Neural progenitor cell (in vitro differentiated cells): Measurements from ENCODE around the gene APLF. TPM values are rescaled to one million over a fixed set of nuclear protein-coding genes. Genes with fewer than 3 reads are reported as not detected.

ENCODE experiments used
- DNase-seq: peaks from one replicate; pipeline ENCODE4 v3.0.0-alpha.2; 2016; ENCODE audit warnings: low spot score
- H2AFZ ChIP-seq: fragments of 200-600 bp; sonication (generic); replicated peaks from 2 replicates; pipeline ENCODE4 v1.6.1; 2016; ENCODE audit warnings: antibody characterized with exemption
- H3F3A ChIP-seq: fragments of 200-600 bp; sonication (generic); 2 replicates; pipeline ENCODE4 v1.6.1; 2016; ENCODE audit warnings: antibody characterized with exemption, low read depth
- H3K27ac ChIP-seq: fragments of 200-600 bp; sonication (generic); 2 replicates; pipeline ENCODE4 v1.5.1; 2016; ENCODE audit warnings: mild to moderate bottlenecking
- H3K27me3 ChIP-seq: fragments of 200-600 bp; sonication (generic); 2 replicates; pipeline ENCODE4 v1.6.1; 2016; ENCODE audit warnings: mild to moderate bottlenecking, moderate library complexity
- H3K36me3 ChIP-seq: fragments of 200-600 bp; sonication (generic); 2 replicates; pipeline ENCODE4 v1.5.1; 2016
- H3K4me1 ChIP-seq: fragments of 200-600 bp; sonication (generic); 2 replicates; pipeline ENCODE4 v1.6.1; 2016; ENCODE audit warnings: mixed run types
- H3K4me2 ChIP-seq: fragments of 200-600 bp; sonication (generic); 2 replicates; pipeline ENCODE4 v1.6.1; 2016
- H3K4me3 ChIP-seq: fragments of 200-600 bp; sonication (generic); 2 replicates; pipeline ENCODE4 v1.5.1; 2016
- H3K79me2 ChIP-seq: fragments of 200-600 bp; sonication (generic); 2 replicates; pipeline ENCODE4 v1.6.1; 2016; ENCODE audit warnings: low read depth
- H3K9ac ChIP-seq: fragments of 200-600 bp; sonication (generic); 2 replicates; pipeline ENCODE4 v1.6.1; 2016
- H3K9me3 ChIP-seq: fragments of 200-600 bp; sonication (generic); 2 replicates; pipeline ENCODE4 v1.5.1; 2016; ENCODE audit warnings: low read depth
- H4K20me1 ChIP-seq: fragments of 200-600 bp; sonication (generic); 2 replicates; pipeline ENCODE4 v1.6.1; 2016; ENCODE audit warnings: low read depth
- H3K27ac Mint-ChIP-seq: 3 replicates; pipeline ENCODE4 v1.8.0; 2021; ENCODE audit warnings: mixed read lengths
- H3K27me3 Mint-ChIP-seq: 2 replicates; pipeline ENCODE4 v1.8.0; 2022; ENCODE audit warnings: low read depth, mild to moderate bottlenecking, inconsistent platforms, moderate library complexity, mixed read lengths; ENCODE audit not compliant: insufficient read depth
- H3K36me3 Mint-ChIP-seq: 3 replicates; pipeline ENCODE4 v1.8.0; 2021; ENCODE audit warnings: mixed read lengths
- H3K4me1 Mint-ChIP-seq: 3 replicates; pipeline ENCODE4 v1.8.0; 2021; ENCODE audit warnings: mixed read lengths
- H3K4me3 Mint-ChIP-seq: 3 replicates; pipeline ENCODE4 v1.8.0; 2021; ENCODE audit warnings: mild to moderate bottlenecking, moderate library complexity, mixed read lengths
- H3K9me3 Mint-ChIP-seq: 3 replicates; pipeline ENCODE4 v1.8.0; 2020; ENCODE audit warnings: mixed read lengths
- EZH2 ChIP-seq: fragments of 200-600 bp; sonication (generic); IDR thresholded peaks from 2 replicates; pipeline ENCODE4 v1.6.1; 2017; ENCODE audit warnings: antibody characterized with exemption, mild to moderate bottlenecking, moderate library complexity
- EZH2phosphoT487 ChIP-seq: fragments of 200-600 bp; sonication (generic); IDR thresholded peaks from 2 replicates; pipeline ENCODE4 v1.6.1; 2017; ENCODE audit warnings: antibody characterized with exemption
- total RNA-seq: library from RNA; depleted of rRNA; stranded (reverse); fragments of >200 nt; gene quantifications from 2 replicates; pipeline ENCODE4 v1.2.3, GENCODE V29; 2015; ENCODE audit warnings: low replicate concordance
- TF ChIP-seq, protein P1 (sequence below): fragments of 200-600 bp; sonication (generic); IDR thresholded peaks from 2 replicates; pipeline ENCODE4 v1.5.1; 2017; ENCODE audit warnings: antibody characterized with exemption, mild to moderate bottlenecking

Gene APLF
- total RNA-seq, 1 donor from 2014 or later, result 16.9 TPM

DNA sequence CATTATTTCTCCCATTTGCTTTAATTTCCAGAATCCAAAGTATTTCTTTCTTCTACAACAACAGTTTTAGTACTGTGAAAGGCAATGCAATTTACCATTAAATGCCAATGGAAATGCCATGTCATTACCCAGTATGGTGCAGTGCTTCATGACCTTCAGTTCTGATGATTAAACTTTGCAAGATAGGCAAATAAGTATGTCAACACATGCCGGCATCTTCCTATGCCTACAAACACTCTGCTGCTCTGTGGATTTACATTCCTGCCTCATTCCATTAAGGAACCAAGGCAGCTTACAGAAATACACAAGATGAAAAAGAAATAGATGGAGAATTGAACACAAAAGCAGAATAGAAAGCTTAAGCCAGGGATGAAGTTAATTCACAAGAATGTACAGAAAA lies 123.3 kb downstream of the APLF start:
- Mint-ChIP-seq H3K4me3 (no peak overlapping the region), H3K27ac (no peak overlapping the region)
- no peaks in the 10 kb centered on the region for H3F3A ChIP-seq

DNA sequence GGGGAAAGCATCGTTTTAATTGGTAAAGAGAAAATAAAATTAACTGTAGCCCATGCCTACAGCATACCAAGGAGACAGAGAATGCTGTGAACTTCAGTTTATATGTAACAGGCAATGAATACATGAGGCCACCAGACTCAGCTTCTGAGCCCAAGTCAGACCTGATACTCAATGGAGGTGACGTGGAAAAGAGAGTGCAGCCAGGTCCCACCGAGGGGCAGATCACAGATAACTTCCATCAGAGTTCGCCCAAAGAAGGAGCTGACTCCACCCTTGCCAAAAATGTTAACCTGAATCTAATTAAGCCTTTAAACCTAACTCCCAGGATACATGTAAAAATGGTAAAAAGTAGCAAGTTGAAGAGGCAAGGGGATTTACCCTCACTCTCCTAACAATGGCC lies 123.8 kb downstream of the APLF start:
- no peak overlapping the region for H3K27ac Mint-ChIP-seq
- Histone ChIP-seq H3K4me2 (no peak overlapping the region), H3K27ac (no peak overlapping the region), H3F3A (no peaks in the 10 kb centered on the region), H3K9me3 (no peaks in the 10 kb centered on the region), H3K9ac (no peak overlapping the region), H4K20me1 (no peaks in the 10 kb centered on the region), H3K27me3 (no peaks in the 10 kb centered on the region), H3K4me3 (no peak overlapping the region), H3K79me2 (no peaks in the 10 kb centered on the region), H3K4me1 (no peaks in the 10 kb centered on the region), H3K36me3 (no peaks in the 10 kb centered on the region), H2AFZ (no peak overlapping the region)
- no peaks in the 10 kb centered on the region for H3K4me1 Mint-ChIP-seq
- peaks cover 2% of the 10 kb centered on the region for H3K36me3 Mint-ChIP-seq
- H3K4me3 Mint-ChIP-seq, result no peak overlapping the region
- H3K9me3 Mint-ChIP-seq, result no peaks in the 10 kb centered on the region
- H3K27me3 Mint-ChIP-seq, result no peaks in the 10 kb centered on the region
- TF ChIP-seq EZH2, result no peak
- no peak for TF ChIP-seq EZH2phosphoT487
- TF ChIP-seq, protein P1, sequence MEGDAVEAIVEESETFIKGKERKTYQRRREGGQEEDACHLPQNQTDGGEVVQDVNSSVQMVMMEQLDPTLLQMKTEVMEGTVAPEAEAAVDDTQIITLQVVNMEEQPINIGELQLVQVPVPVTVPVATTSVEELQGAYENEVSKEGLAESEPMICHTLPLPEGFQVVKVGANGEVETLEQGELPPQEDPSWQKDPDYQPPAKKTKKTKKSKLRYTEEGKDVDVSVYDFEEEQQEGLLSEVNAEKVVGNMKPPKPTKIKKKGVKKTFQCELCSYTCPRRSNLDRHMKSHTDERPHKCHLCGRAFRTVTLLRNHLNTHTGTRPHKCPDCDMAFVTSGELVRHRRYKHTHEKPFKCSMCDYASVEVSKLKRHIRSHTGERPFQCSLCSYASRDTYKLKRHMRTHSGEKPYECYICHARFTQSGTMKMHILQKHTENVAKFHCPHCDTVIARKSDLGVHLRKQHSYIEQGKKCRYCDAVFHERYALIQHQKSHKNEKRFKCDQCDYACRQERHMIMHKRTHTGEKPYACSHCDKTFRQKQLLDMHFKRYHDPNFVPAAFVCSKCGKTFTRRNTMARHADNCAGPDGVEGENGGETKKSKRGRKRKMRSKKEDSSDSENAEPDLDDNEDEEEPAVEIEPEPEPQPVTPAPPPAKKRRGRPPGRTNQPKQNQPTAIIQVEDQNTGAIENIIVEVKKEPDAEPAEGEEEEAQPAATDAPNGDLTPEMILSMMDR, result no peak
- DNase-seq, result no peak

More for the DNA sequence above, 123.3 kb downstream of the APLF start:
- H3K9me3 Mint-ChIP-seq, result no peaks in the 10 kb centered on the region
- H3K27me3 Mint-ChIP-seq, result no peaks in the 10 kb centered on the region
- no peaks in the 10 kb centered on the region for H3K36me3 ChIP-seq
- no peak overlapping the region for H3K27ac ChIP-seq
- no peaks in the 10 kb centered on the region for H3K4me1 Mint-ChIP-seq
- no peak overlapping the region for H3K4me3 ChIP-seq
- no peaks in the 10 kb centered on the region for H4K20me1 ChIP-seq
- H3K36me3 Mint-ChIP-seq, result peaks cover 2% of the 10 kb centered on the region
- H3K79me2 ChIP-seq, result no peaks in the 10 kb centered on the region
- H3K9ac ChIP-seq, result no peak overlapping the region
- no peaks in the 10 kb centered on the region for H3K4me1 ChIP-seq
- H3K4me2 ChIP-seq, result no peak overlapping the region
- TF ChIP-seq, protein P1, result no peak
- TF ChIP-seq EZH2phosphoT487 (no peak), EZH2 (no peak)
- DNase-seq, result no peak
- no peak overlapping the region for H2AFZ ChIP-seq
- no peaks in the 10 kb centered on the region for H3K27me3 ChIP-seq
- no peaks in the 10 kb centered on the region for H3K9me3 ChIP-seq

DNA sequence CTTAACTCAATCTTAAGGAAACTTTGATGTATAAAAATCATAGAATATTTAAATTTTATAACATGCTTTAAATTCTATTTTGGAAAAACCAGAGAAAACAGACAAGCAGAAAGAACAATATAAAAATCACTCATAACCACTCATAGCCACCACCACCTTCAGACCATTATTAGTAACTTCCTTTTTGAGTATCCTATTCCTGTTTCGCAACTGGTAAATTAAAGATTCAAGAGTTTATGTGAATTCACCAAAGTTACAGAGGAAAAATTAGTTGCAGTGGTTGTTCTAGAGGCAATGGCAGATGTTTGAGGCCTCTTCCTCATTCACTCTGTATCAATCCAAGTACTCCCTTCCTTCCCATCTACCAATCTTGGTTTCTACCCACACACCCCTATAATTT lies 126.7 kb downstream of the APLF start:
- H3K79me2 ChIP-seq, result no peaks in the 10 kb centered on the region
- no peaks in the 10 kb centered on the region for H3K36me3 ChIP-seq
- no peak overlapping the region for H2AFZ ChIP-seq
- no peaks in the 10 kb centered on the region for H3K4me1 ChIP-seq
- H3K4me2 ChIP-seq, result no peak overlapping the region
- Mint-ChIP-seq H3K4me1 (no peaks in the 10 kb centered on the region), H3K4me3 (no peak overlapping the region), H3K27me3 (no peaks in the 10 kb centered on the region), H3K9me3 (peaks cover under 1% of the 10 kb centered on the region), H3K27ac (no peak overlapping the region), H3K36me3 (peaks cover 2% of the 10 kb centered on the region)
- TF ChIP-seq EZH2phosphoT487, result no peak
- TF ChIP-seq EZH2, result no peak
- TF ChIP-seq, protein P1, result no peak
- H4K20me1 ChIP-seq, result no peaks in the 10 kb centered on the region
- no peak overlapping the region for H3K4me3 ChIP-seq
- H3K9me3 ChIP-seq, result no peaks in the 10 kb centered on the region
- H3K27ac ChIP-seq, result no peak overlapping the region
- H3K27me3 ChIP-seq, result no peaks in the 10 kb centered on the region
- DNase-seq, result no peak
- no peak overlapping the region for H3K9ac ChIP-seq
- H3F3A ChIP-seq, result no peaks in the 10 kb centered on the region
